Endothelial cell of umbilical vein (primary cell): Measurements from ENCODE around the gene PLOD2. TPM values are rescaled to one million over a fixed set of nuclear protein-coding genes. Genes with fewer than 3 reads are reported as not detected.

Source experiments
- BruUV-seq: library from RNA; stranded (reverse); fragments of 400-500 nt; replicated peaks from 2 replicates; lab custom pipeline; 2021; lab: Mats Ljungman, UMichigan
- CTCF ChIA-PET: fragments of 300-600, 350-600 bp; sonication (Branson Sonifier 250); formaldehyde crosslinking; loops from one replicate; lab custom pipeline; 2021; ENCODE audit warnings: antibody characterized with exemption, inconsistent platforms; lab: Charles Lee
- POLR2A ChIA-PET: fragments of 300-600, 350-600 bp; sonication (Branson Sonifier 250); formaldehyde crosslinking; loops from one replicate; lab custom pipeline; 2021; ENCODE audit warnings: antibody characterized with exemption, inconsistent platforms; lab: Charles Lee
- DNase-seq: peaks from one replicate; pipeline ENCODE4 v3.0.0-alpha.2; 2011; ENCODE audit warnings: low read depth, low spot score
- FAIRE-seq: peaks from 2 replicates; lab custom pipeline; 2011; peaks lifted over from hg19 to GRCh38; lab: Jason Lieb, UNC
- H2AFZ ChIP-seq: 2 replicates; pipeline ENCODE4 v1.6.0; 2012; ENCODE audit warnings: low read depth, low read length, control low read depth, inconsistent platforms
- H3K27ac ChIP-seq: 2 replicates; pipeline ENCODE4 v1.5.1; 2011; ENCODE audit warnings: low read depth, mild to moderate bottlenecking, control low read depth, low read length, moderate library complexity; ENCODE audit not compliant: insufficient read depth
- H3K27me3 ChIP-seq, 2 experiments: 2 replicates each; pipeline versions ENCODE4 v1.6.0 to v1.6.1; 2011; ENCODE audit warnings: low read length in 2 of 2, mixed read lengths in 1 of 2; ENCODE audit not compliant: control insufficient read depth in 2 of 2, insufficient read depth in 2 of 2
- H3K36me3 ChIP-seq, 2 experiments: 2 replicates in 1 of 2; 3 replicates in 1 of 2; pipeline ENCODE4 v1.5.1; 2011; ENCODE audit warnings: low read length in 2 of 2, mild to moderate bottlenecking in 1 of 2, moderate library complexity in 1 of 2; ENCODE audit not compliant: control insufficient read depth in 2 of 2, insufficient read depth in 2 of 2; ENCODE audit errors: extremely low read depth in 1 of 2
- H3K4me1 ChIP-seq: 3 replicates; pipeline ENCODE4 v1.5.1; 2011; ENCODE audit warnings: mild to moderate bottlenecking, low read length; ENCODE audit not compliant: control insufficient read depth, insufficient read depth; ENCODE audit errors: extremely low read depth
- H3K4me2 ChIP-seq: 2 replicates; pipeline ENCODE4 v1.6.1; 2011; ENCODE audit warnings: low read length, control low read depth, mixed read lengths; ENCODE audit not compliant: insufficient read depth
- H3K4me3 ChIP-seq, 3 experiments: fragments of 200-600 bp in 1 of 3; sonication (generic), shearing (Covaris generic) in 1 of 3; replicated peaks in 1 of 3; 2 replicates each; pipeline ENCODE4 v1.5.1; 2011 to 2016; ENCODE audit warnings: control low read depth in 3 of 3, low read length in 3 of 3, mild to moderate bottlenecking in 2 of 3, inconsistent platforms in 1 of 3, low read depth in 1 of 3, moderate library complexity in 1 of 3; ENCODE audit not compliant: insufficient read depth in 1 of 3
- H3K79me2 ChIP-seq: 2 replicates; pipeline ENCODE4 v1.6.0; 2012; ENCODE audit warnings: low read length, inconsistent platforms; ENCODE audit not compliant: control insufficient read depth, insufficient read depth
- H3K9ac ChIP-seq: replicated peaks from 2 replicates; pipeline ENCODE3; 2011; ENCODE audit warnings: low read length, control low read depth; ENCODE audit not compliant: insufficient read depth; ENCODE audit errors: extremely low read depth
- H3K9me1 ChIP-seq: replicated peaks from 3 replicates; pipeline ENCODE4 v1.6.0; 2011; ENCODE audit warnings: mild to moderate bottlenecking, low read length; ENCODE audit not compliant: control insufficient read depth, insufficient read depth; ENCODE audit errors: extremely low read depth
- H3K9me3 ChIP-seq: replicated peaks from 2 replicates; pipeline ENCODE4 v1.5.1; 2012; ENCODE audit warnings: low read length, inconsistent platforms; ENCODE audit not compliant: control insufficient read depth, insufficient read depth
- H4K20me1 ChIP-seq: replicated peaks from 2 replicates; pipeline ENCODE3; 2011; ENCODE audit warnings: mild to moderate bottlenecking, low read length; ENCODE audit not compliant: control insufficient read depth, insufficient read depth; ENCODE audit errors: extremely low read depth
- CTCF ChIP-seq, 2 donors: IDR thresholded peaks; 1 replicate in 1 of 2; 2 replicates in 1 of 2; pipeline ENCODE4 v1.5.1; 2011; ENCODE audit warnings: low read length in 2 of 2, mild to moderate bottlenecking in 2 of 2, moderate library complexity in 2 of 2, control low read depth in 1 of 2, inconsistent platforms in 1 of 2, low read depth in 1 of 2; ENCODE audit not compliant: insufficient read depth in 1 of 2; ENCODE audit errors: extremely low read depth in 1 of 2
- JUN ChIP-seq: IDR thresholded peaks from 2 replicates; pipeline ENCODE4 v1.6.1; 2011; ENCODE audit warnings: borderline replicate concordance, low read depth; ENCODE audit not compliant: insufficient read length, insufficient read depth
- MYC ChIP-seq: IDR thresholded peaks from one replicate; pipeline ENCODE4 v1.6.1; 2011; ENCODE audit warnings: mild to moderate bottlenecking, low read depth, low read length
- dilution Hi-C: fragments of 300-500 bp; cut with MboI; formaldehyde crosslinking; loops from one replicate; pipeline ENCODE4 v1.15.0; 2019; ENCODE audit warnings: low sequenced_read_pairs; ENCODE audit not compliant: extremely low pct_ligation_motif_present
- intact Hi-C: fragments of 100-400 bp; cut with micrococcal nuclease; formaldehyde crosslinking; loops from one replicate; pipeline ENCODE4 v1.10.0; 2022
- polyA plus RNA-seq, 4 experiments: library from polyadenylated mRNA; depleted of rRNA in 3 of 4; stranded (reverse) in 3 of 4; unstranded in 1 of 4; fragments of >200 nt; gene quantifications; 2 replicates each; pipeline versions ENCODE4 v1.2.1 to v1.2.3, GENCODE V29; 2011 to 2012; ENCODE audit warnings: missing spikeins in 1 of 4
- total RNA-seq: library from RNA; stranded (reverse); gene quantifications from 2 replicates; pipeline ENCODE4 v1.2.3, GENCODE V29; 2021

Gene PLOD2
- total and polyA plus RNA-seq, 2 donors (not counting 3 experiments of a cell fraction or from before 2014, with no cell fraction given), result 36.1 to 193 TPM

DNA sequence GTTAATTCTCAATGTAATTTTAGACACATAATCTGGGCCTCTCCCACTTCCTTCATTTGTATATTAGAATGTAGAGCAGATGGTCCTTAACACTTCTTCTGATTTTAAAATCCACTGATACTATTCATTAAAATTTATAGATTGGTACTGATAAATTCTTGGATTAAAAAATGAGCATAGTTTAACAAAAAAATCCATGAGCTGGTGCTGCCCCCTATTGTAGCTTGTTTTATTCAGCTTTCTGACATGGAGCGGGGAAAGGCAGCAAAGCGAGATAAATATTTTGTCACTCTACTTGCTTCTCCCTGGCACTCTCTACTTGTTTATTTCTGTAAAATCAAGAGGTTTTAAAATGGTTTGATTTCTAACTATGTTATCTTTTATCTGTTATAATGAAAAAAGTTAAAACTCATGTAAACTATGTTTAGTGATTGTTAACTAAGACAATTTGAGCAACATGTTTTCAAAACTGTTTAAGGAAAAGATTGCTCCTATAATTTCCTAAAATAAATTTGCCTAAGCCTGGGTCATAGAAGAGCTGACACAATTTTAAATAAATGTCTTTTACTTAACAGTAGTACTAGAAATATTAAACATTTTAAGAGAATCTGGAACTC is 26.5 kb upstream of the PLOD2 start:
- intact Hi-C loops, result loop anchor here (1.0 to 10.0 kb wide), 4 partner anchors 27 to 447 kb away; partner anchors contain the start of gene PLOD2
- Histone ChIP-seq H3K9me1 (no peaks in the 10 kb centered on the region), H3K4me1 (peaks cover 15% of the 10 kb centered on the region), H3K27me3 (no peaks in the 10 kb centered on the region), H3K4me2 (no peak overlapping the region), H3K9me3 (no peaks in the 10 kb centered on the region), H3K9ac (no peak overlapping the region), H3K27ac (no peak overlapping the region), H2AFZ (no peak overlapping the region), H3K79me2 (no peaks in the 10 kb centered on the region), H4K20me1 (no peaks in the 10 kb centered on the region), H3K36me3 (peaks cover 0 to 10% of the 10 kb centered on the region in 2 experiments), H3K4me3 (no peak overlapping the region)
- ChIA-PET POLR2A (interaction anchor here (1.0 to 3.2 kb wide), 2 partner anchors 27 to 31 kb away, joined by 3 to 20 read pairs; partner anchors contain the start of gene PLOD2), CTCF (interaction anchor here (0.6 to 5.1 kb wide), 31 partner anchors 10 to 412 kb away, joined by 3 to 347 read pairs (median 5); partner anchors contain the start of gene PLOD2)
- BruUV-seq, result no TSS peak
- FAIRE-seq (peak; percentile 8), DNase-seq (no peak)
- dilution Hi-C loops, result no loop called here
- TF ChIP-seq MYC (no peak), CTCF (IDR thresholded peaks at IDR 0.05; ENCODE audit: extremely low read depth in 1 of 2, insufficient read depth in 1 of 2, low read depth in 1 of 2, low read length in 2 of 2) (peak; percentile 28 to 40), JUN (no peak)
